ENCODE results near the gene FRMD6.
"Not testable (repeated sequence)": the region's sequence is repeated elsewhere in the genome, so short reads cannot be mapped to it uniquely, and the experiment has no call there.

Gene FRMD6

GRCh38 chr14:51725061-51725460 lies 73.4 kb downstream of the FRMD6 start:
- no peak for DNase-seq (ENCODE audit: low spot score)

- no peak for DNase-seq (ENCODE audit: low spot score)
These were observed 74.6 kb downstream of the FRMD6 start for GRCh38 chr14:51726166-51726899.

GRCh38 chr14:51727526-51727925 lies 75.8 kb downstream of the FRMD6 start:
- DNase-seq (ENCODE audit: low spot score) = no peak

GRCh38 chr14:51730098-51730497 lies 78.4 kb downstream of the FRMD6 start:
- no peak for DNase-seq (ENCODE audit: low spot score)

- no peak for DNase-seq (ENCODE audit: low spot score)
These were observed 79.0 kb downstream of the FRMD6 start for GRCh38 chr14:51730684-51731083.

- no peak for DNase-seq (ENCODE audit: low spot score)
These were observed 80.9 kb downstream of the FRMD6 start for GRCh38 chr14:51732494-51733112.

GRCh38 chr14:51733147-51733546 lies 81.4 kb downstream of the FRMD6 start:
- no peak for DNase-seq (ENCODE audit: low spot score)

- DNase-seq (ENCODE audit: low spot score) = no peak
These were observed 84.1 kb downstream of the FRMD6 start for GRCh38 chr14:51735851-51736250.

GRCh38 chr14:51738754-51739153 lies 87.0 kb downstream of the FRMD6 start:
- DNase-seq (ENCODE audit: low spot score) = no peak

- DNase-seq (ENCODE audit: low spot score) = no peak
These were observed 91.9 kb downstream of the FRMD6 start for GRCh38 chr14:51743588-51744000.

GRCh38 chr14:51744372-51745130 lies 92.8 kb downstream of the FRMD6 start:
- no peak for DNase-seq (ENCODE audit: low spot score)

- DNase-seq (ENCODE audit: low spot score) = not testable (repeated sequence)
These were observed 95.1 kb downstream of the FRMD6 start for GRCh38 chr14:51746823-51747222.

- DNase-seq (ENCODE audit: low spot score) = no peak
These were observed 98.8 kb downstream of the FRMD6 start for GRCh38 chr14:51750542-51750941.

GRCh38 chr14:51751611-51752345 lies 100.1 kb downstream of the FRMD6 start:
- DNase-seq (ENCODE audit: low spot score) = not testable (repeated sequence)

GRCh38 chr14:51757756-51758155 lies 106.0 kb downstream of the FRMD6 start:
- DNase-seq (ENCODE audit: low spot score) = not testable (repeated sequence)

- no peak for DNase-seq (ENCODE audit: low spot score)
These were observed 108.2 kb downstream of the FRMD6 start for GRCh38 chr14:51759950-51760349.

GRCh38 chr14:51765726-51766125 lies 114.0 kb downstream of the FRMD6 start:
- not testable (repeated sequence) for DNase-seq (ENCODE audit: low spot score)

- DNase-seq (ENCODE audit: low spot score) = not testable (repeated sequence)
These were observed 114.9 kb downstream of the FRMD6 start for GRCh38 chr14:51766586-51766985.

- DNase-seq (ENCODE audit: low spot score) = not testable (repeated sequence)
These were observed 117.6 kb downstream of the FRMD6 start for GRCh38 chr14:51769261-51769660.

GRCh38 chr14:51774209-51774608 lies 122.5 kb downstream of the FRMD6 start:
- peak; percentile 37 for DNase-seq (ENCODE audit: low spot score)

- DNase-seq (ENCODE audit: low spot score) = peak; percentile 81
These were observed 124.6 kb downstream of the FRMD6 start for GRCh38 chr14:51776102-51776894.
